ENCODE measurements around the gene EID2. TPM values are rescaled to one million over a fixed set of nuclear protein-coding genes. Genes with fewer than 3 reads are reported as not detected.

The EID2 gene
- total and polyA plus RNA-seq, 2 of the 13 experiments (the other 11 are each of a cell fraction or from before 2014, with no cell fraction given), result 3.7 to 14.1 TPM

- TF ChIP-seq STAT6 (CRISPR knock-in tag; IDR thresholded peaks at IDR 0.05; ENCODE audit: borderline replicate concordance), result no peak
- no peak for TF ChIP-seq TSC22D2 (CRISPR knock-in tag; IDR thresholded peaks at IDR 0.05; ENCODE audit: borderline replicate concordance)
- peak; percentile 82; the same call in 1 of the 2 replicates for TF ChIP-seq ZNF788 (CRISPR knock-in tag; IDR thresholded peaks at IDR 0.05; ENCODE audit: borderline replicate concordance)
- TF ChIP-seq SYNCRIP (IDR thresholded peaks at IDR 0.05; ENCODE audit: insufficient read depth, low read depth, low read length), result no peak
- no peak; the same call in 1 of the 2 replicates for TF ChIP-seq ZSCAN25 (CRISPR knock-in tag; IDR thresholded peaks at IDR 0.05)
- TF ChIP-seq MTERF4 (CRISPR knock-in tag; IDR thresholded peaks at IDR 0.05), result no peak; the same call in 1 of the 2 replicates
- TF ChIP-seq FOSL1 (CRISPR knock-in tag; IDR thresholded peaks at IDR 0.05; ENCODE audit: borderline replicate concordance), result no peak
- no peak for TF ChIP-seq HNF1A (IDR thresholded peaks at IDR 0.05; ENCODE audit: low read depth)
- TF ChIP-seq HNF1A (CRISPR knock-in tag; IDR thresholded peaks at IDR 0.05; ENCODE audit: borderline replicate concordance), result no peak
- TF ChIP-seq ZNF558 (CRISPR knock-in tag; IDR thresholded peaks at IDR 0.05; ENCODE audit: borderline replicate concordance), result peak; percentile 38; the same call in 1 of the 2 replicates
- peak; percentile 37; the same call in 1 of the 2 replicates for TF ChIP-seq CHD2 (IDR thresholded peaks at IDR 0.05; ENCODE audit: low read depth, low read length)
- no peak for TF ChIP-seq CHCHD3 (CRISPR knock-in tag; IDR thresholded peaks at IDR 0.05)
- TF ChIP-seq ZNF816 (CRISPR knock-in tag; IDR thresholded peaks at IDR 0.05; ENCODE audit: borderline replicate concordance), result no peak
- TF ChIP-seq EED (CRISPR knock-in tag; IDR thresholded peaks at IDR 0.05), result no peak; the same call in 1 of the 2 replicates
- TF ChIP-seq FOXJ3 (CRISPR knock-in tag; IDR thresholded peaks at IDR 0.05; ENCODE audit: borderline replicate concordance), result peak; percentile 55; the same call in 1 of the 2 replicates
- no peak for TF ChIP-seq REXO4 (CRISPR knock-in tag; IDR thresholded peaks at IDR 0.05; ENCODE audit: borderline replicate concordance)
- peak; percentile 35; the same call in 1 of the 2 replicates for TF ChIP-seq FOXP4 (CRISPR knock-in tag; IDR thresholded peaks at IDR 0.05)
- TF ChIP-seq CAMTA2 (CRISPR knock-in tag; IDR thresholded peaks at IDR 0.05; ENCODE audit: borderline replicate concordance), result 0 out of 2 replicates have a peak, but pooled peaks have one; percentile 52
- TF ChIP-seq CEBPG (CRISPR knock-in tag; IDR thresholded peaks at IDR 0.05), result no peak
Measured at GRCh38 chr19:39539518-39540332, at the start of gene EID2 (continued).

Data from HepG2 (cell line).